ENCODE results near the gene SNX1.

SNX1 gene

GRCh38 chr15:64146041-64146440 lies 50.3 kb downstream of the SNX1 start:
- Histone ChIP-seq H4K20me1 (no peaks in the 10 kb centered on the region), H3K9me3 (no peaks in the 10 kb centered on the region), H3K27me3 (no peaks in the 10 kb centered on the region), H3K4me2 (peak overlapping the region; percentile 13; the same call in 1 of the 2 replicates), H3K27ac (no peak overlapping the region), H3K36me3 (peaks cover 37% of the 10 kb centered on the region), H3K9ac (no peak overlapping the region), H3K4me3 (no peak overlapping the region), H3K4me1 (peaks cover 50% of the 10 kb centered on the region)
- no peak for TF ChIP-seq Cebpa-rat (IDR thresholded peaks at IDR 0.05)

- no peaks in the 10 kb centered on the region for H3K27me3 ChIP-seq
- H3K27ac ChIP-seq: no peak overlapping the region
- peaks cover 32% of the 10 kb centered on the region for H3K36me3 ChIP-seq
- H3K4me1 ChIP-seq: peaks cover 53% of the 10 kb centered on the region
- no peak for TF ChIP-seq Cebpa-rat (IDR thresholded peaks at IDR 0.05)
- no peak overlapping the region for H3K4me2 ChIP-seq
- no peak overlapping the region for H3K9ac ChIP-seq
- no peaks in the 10 kb centered on the region for H4K20me1 ChIP-seq
- H3K9me3 ChIP-seq: no peaks in the 10 kb centered on the region
- no peak overlapping the region for H3K4me3 ChIP-seq
Observed at GRCh38 chr15:64146520-64146884, 50.7 kb downstream of the SNX1 start.

GRCh38 chr15:64146885-64147681 lies 51.3 kb downstream of the SNX1 start:
- Histone ChIP-seq H3K4me3 (no peak overlapping the region), H3K27ac (no peak overlapping the region), H4K20me1 (no peaks in the 10 kb centered on the region), H3K9ac (no peak overlapping the region), H3K27me3 (no peaks in the 10 kb centered on the region), H3K4me1 (peaks cover 53% of the 10 kb centered on the region), H3K9me3 (no peaks in the 10 kb centered on the region), H3K4me2 (no peak overlapping the region), H3K36me3 (peaks cover 26% of the 10 kb centered on the region)
- TF ChIP-seq Cebpa-rat (IDR thresholded peaks at IDR 0.05): no peak

GRCh38 chr15:64148168-64148567 lies 52.4 kb downstream of the SNX1 start:
- H3K4me1 ChIP-seq: peaks cover 53% of the 10 kb centered on the region
- no peak overlapping the region for H3K4me2 ChIP-seq
- H3K27me3 ChIP-seq: no peaks in the 10 kb centered on the region
- no peak for TF ChIP-seq Cebpa-rat (IDR thresholded peaks at IDR 0.05)
- no peak overlapping the region for H3K9ac ChIP-seq
- no peaks in the 10 kb centered on the region for H3K9me3 ChIP-seq
- peaks cover 15% of the 10 kb centered on the region for H3K36me3 ChIP-seq
- no peak overlapping the region for H3K27ac ChIP-seq
- no peak overlapping the region for H3K4me3 ChIP-seq
- no peaks in the 10 kb centered on the region for H4K20me1 ChIP-seq

GRCh38 chr15:64148581-64148980 lies 52.8 kb downstream of the SNX1 start:
- Histone ChIP-seq H3K9me3 (no peaks in the 10 kb centered on the region), H3K27ac (no peak overlapping the region), H3K36me3 (peaks cover 11% of the 10 kb centered on the region), H3K4me2 (no peak overlapping the region), H3K27me3 (no peaks in the 10 kb centered on the region), H3K4me3 (no peak overlapping the region), H3K4me1 (peaks cover 51% of the 10 kb centered on the region), H4K20me1 (peaks cover under 1% of the 10 kb centered on the region), H3K9ac (no peak overlapping the region)
- no peak for TF ChIP-seq Cebpa-rat (IDR thresholded peaks at IDR 0.05)

GRCh38 chr15:64149424-64149823 lies 53.6 kb downstream of the SNX1 start:
- no peak for TF ChIP-seq Cebpa-rat (IDR thresholded peaks at IDR 0.05)
- no peaks in the 10 kb centered on the region for H3K27me3 ChIP-seq
- H3K4me2 ChIP-seq: peak overlapping the region; percentile 11
- no peak overlapping the region for H3K4me3 ChIP-seq
- H3K9ac ChIP-seq: no peak overlapping the region
- no peaks in the 10 kb centered on the region for H3K9me3 ChIP-seq
- H4K20me1 ChIP-seq: peaks cover 9% of the 10 kb centered on the region
- no peak overlapping the region for H3K27ac ChIP-seq
- peaks cover 19% of the 10 kb centered on the region for H3K36me3 ChIP-seq
- H3K4me1 ChIP-seq: peaks cover 53% of the 10 kb centered on the region

- no peak for TF ChIP-seq Cebpa-rat (IDR thresholded peaks at IDR 0.05)
- Histone ChIP-seq H3K4me1 (peaks cover 51% of the 10 kb centered on the region), H3K4me2 (peak overlapping the region; percentile 11), H4K20me1 (peaks cover 15% of the 10 kb centered on the region), H3K27ac (no peak overlapping the region), H3K9me3 (no peaks in the 10 kb centered on the region), H3K4me3 (no peak overlapping the region), H3K9ac (no peak overlapping the region), H3K27me3 (no peaks in the 10 kb centered on the region), H3K36me3 (peaks cover 25% of the 10 kb centered on the region)
Observed at GRCh38 chr15:64149893-64150578, 54.3 kb downstream of the SNX1 start.

- H3K27ac ChIP-seq: peak within 1 kb of the TSS; percentile 98
- H3K4me2 ChIP-seq: peak within 1 kb of the TSS; percentile 97
Observed at GRCh38 chr15:64151727-64152506, 56.1 kb downstream of the SNX1 start, which contains the start of gene SNX22. TSS of gene SNX22 (plus strand) at chr15:64151731. CDS start at chr15:64151776, 45 bp downstream.

GRCh38 chr15:64152507-64153387 lies 57.0 kb downstream of the SNX1 start:
- Histone ChIP-seq H3K27me3 (no peaks in the 10 kb centered on the region), H3K27ac (peak overlapping the region; percentile 98), H4K20me1 (peaks cover 42% of the 10 kb centered on the region), H3K9me3 (no peaks in the 10 kb centered on the region), H3K36me3 (peaks cover 42% of the 10 kb centered on the region), H3K4me3 (peak overlapping the region; percentile 95), H3K4me2 (peak overlapping the region; percentile 97), H3K4me1 (peaks cover 62% of the 10 kb centered on the region), H3K9ac (peak overlapping the region; percentile 97)
- no peak for TF ChIP-seq Cebpa-rat (IDR thresholded peaks at IDR 0.05)

More at GRCh38 chr15:64151727-64152506, 56.1 kb downstream of the SNX1 start, which contains the start of gene SNX22:
- no peak for TF ChIP-seq Cebpa-rat (IDR thresholded peaks at IDR 0.05)
- H3K4me3 ChIP-seq: peak within 1 kb of the TSS; percentile 95
- peak within 1 kb of the TSS; percentile 97 for H3K9ac ChIP-seq
- H3K9me3 ChIP-seq: no peaks in the 10 kb centered on the region
- peaks cover 54% of the 10 kb centered on the region for H3K4me1 ChIP-seq
- no peaks in the 10 kb centered on the region for H3K27me3 ChIP-seq
- peaks cover 33% of the 10 kb centered on the region for H3K36me3 ChIP-seq
- peaks cover 34% of the 10 kb centered on the region for H4K20me1 ChIP-seq
